NCI-H2171 treated with DMSO at 0.1 percent for 48 hours (cell line): Measurements from ENCODE around the gene NUP214.

ENCODE experiments used
- DNase-seq: peaks from one replicate; lab custom pipeline; 2025; lab: John Stamatoyannopoulos, UW

NUP214 gene

DNA sequence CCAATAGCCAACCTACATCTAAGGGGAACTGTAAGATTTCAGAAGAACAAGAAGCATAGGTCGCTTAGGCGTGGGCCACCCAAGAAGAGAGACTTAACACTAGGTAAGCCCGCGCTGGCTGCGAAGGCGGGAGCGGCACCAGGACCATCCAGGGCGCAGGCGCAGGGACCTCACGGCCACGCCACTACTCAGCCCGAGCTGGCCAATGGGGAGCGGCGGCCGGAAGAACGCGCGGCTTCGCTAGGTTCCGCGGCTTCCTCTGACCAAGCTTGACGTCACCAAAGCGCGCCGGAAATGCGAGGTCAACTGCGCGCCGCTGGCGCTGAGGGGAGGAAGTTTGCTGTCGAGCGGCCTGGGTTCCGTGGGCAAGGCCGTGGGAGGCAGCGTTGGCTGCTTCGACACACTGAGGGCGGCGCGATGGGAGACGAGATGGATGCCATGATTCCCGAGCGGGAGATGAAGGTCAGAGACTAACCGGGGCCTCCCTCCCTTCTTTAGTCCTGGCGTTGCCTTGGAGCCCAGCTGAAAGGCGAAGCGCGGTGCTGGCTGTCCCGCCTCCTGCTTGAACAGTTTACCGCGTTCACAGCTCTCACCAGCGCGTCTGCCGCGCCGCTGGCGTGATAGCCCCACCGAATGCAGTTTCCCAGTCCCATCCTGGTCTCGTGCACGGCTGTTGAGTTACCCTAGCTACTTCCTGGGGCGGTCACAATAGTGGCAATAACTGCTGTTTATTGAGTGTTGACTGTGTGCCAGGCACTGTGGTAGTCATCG is at the start of gene NUP214:
Gene NUP214 (plus strand): TSS at position 299 of the 771 bp plus-strand sequence. CDS start 119 bp downstream, at position 418.
- peak; percentile 99 for DNase-seq

DNA sequence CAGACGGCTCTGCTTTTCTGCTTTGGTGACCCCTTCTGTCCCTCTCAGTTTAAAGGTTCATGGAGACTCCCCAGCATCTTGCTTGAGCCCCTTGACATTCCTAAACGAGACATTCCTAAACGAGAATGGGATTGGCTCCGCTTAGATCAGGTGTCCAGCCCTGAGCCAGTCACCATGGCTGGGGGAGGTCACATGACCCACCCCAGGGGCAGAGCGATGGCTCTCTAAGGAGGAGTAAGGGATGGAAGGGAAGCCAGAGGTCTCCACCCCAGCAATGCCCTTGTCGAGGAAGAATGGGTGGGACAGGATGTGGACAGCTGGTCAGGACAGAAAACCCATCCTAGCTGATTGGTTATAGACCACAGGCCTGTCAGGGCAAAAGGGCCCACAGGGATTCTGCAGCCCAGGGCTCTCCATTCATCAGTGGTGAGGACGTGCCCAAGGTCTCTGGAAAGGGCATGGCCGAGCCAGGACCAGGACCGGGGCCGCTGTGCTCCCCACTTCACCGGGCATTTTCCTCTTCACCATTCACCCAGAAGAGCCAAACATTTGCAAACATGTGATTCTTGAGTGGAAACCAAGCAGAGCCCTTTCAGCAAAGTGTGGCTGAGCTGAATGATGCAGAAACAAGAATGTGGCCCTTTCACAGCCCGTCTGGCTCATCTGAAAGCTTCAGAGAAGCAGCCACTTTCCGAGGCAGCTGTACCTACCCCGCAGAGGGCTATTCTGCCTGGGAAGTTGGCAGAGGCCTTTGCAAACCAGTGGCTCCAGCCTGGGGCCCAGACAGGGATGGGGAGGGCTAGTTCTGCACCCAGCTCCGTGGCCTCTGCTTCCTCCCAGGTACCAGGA is 48.8 kb upstream of the NUP214 start:
- DNase-seq: no peak

DNA sequence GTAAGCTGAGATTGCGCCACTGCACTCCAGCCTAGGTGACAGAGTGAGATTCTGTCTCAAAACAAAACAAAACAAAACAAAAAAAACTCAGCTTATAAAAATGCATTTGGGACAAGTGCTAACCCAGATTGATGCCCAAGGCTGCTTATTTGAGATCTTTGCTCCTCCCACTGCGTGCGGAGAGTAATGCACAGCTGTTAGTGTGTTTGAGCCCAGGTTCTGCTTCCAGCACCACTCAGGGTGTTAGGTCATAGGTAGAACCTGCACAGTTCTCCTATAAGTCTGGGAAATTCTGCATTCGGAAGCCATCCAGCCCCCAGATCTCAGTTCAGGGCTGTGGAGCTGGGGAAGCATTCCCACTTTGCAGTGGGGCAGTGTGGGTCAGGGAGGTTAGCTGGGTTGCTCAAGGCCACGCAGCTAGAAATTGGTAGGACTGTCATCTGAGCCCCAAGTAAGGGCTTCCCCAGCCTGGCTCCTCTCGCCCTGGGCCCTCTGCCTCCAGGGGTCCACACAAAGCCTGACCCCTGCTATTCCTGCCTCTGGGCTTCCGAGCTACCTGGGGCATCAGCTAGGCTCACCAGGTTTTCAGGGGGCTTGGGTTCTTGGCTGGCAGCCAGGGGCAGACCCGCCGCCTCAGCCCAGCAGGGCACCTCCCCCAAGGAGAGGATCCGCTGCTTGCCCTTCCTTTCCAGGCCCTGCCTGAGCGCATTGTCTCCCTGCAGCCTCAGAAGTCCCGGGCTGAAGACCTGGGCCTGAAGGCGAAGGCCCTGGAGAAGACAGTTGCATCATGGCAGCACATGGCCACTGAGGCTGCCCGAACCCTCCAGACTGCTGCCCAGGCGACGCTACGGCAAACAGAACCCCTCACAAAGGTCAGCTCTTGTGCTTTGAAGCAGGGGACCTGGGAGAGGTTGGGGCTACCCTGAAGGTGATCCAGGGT is 46.7 kb upstream of the NUP214 start:
- no peak for DNase-seq

DNA sequence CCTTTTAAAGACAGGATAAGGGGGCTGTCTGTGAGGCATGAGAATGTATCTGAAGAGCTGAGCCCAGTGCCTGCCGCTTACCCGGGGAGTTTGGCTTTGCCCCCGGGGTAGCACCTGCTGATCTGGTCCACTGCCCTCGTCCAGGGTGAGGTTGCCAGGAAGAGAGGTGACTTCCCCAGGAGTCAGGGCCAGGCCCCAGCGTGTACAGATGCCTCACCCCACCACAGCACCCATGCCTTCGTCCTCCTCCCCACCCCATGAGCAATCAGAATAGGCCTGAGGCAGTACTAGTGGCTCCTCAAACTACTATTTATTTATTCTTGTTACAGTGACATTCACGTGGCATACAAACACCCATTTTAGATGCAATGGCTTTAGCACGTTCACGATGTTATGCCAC is 44.8 kb upstream of the NUP214 start:
- DNase-seq: no peak

DNA sequence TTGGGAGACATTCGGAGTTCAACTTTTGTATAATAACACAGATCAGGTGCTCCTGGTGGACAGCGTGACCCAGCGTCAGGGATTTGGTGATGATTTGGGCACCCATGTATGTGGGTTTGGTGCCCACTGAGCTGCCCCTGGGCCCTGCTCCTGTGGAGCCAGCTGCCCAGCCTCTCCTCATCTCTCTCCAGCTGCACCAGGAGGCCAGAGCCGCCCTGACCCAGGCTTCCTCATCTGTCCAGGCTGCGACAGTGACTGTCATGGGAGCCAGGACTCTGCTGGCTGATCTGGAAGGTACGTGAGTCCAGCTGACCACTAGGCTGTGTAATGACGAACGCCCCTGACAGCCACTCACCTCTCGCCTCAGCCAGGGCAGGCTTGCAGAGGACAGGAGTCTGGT is 43.5 kb upstream of the NUP214 start:
- no peak for DNase-seq

DNA sequence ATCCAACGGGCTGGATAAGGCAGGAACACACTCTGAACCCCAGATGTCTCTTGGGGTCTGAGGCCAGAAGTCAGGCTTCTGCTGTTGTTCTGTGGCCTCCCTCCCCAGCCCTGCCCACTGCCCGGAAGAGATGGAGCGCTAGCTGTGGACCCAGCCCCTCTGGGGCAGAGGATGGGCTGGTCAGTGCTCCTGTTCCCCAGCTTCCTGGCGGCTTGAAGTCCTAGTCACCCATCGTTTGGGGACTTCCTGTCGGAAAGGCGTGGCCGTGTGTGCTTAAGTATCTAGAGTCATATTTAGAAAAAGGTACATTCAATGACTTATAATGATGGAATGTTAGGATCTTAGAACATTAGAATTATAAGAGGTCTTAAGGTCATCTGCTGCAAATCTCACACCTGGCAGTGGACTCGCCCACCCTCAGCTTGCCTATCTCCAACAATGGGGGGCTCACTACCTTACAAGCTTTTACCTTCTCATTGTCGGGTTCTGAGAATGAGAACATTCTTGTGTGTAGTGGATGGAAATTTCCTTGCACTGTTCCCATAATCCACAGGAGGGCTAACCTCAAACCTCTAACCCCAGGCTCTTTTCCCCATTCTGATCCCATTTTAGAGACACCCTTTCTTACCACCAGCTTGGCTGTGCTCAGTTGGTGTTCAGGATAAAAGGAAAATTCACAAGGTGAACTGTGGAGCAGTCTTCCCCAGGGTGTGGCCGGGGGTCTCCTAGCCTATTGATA is 42.4 kb upstream of the NUP214 start:
- DNase-seq: no peak

DNA sequence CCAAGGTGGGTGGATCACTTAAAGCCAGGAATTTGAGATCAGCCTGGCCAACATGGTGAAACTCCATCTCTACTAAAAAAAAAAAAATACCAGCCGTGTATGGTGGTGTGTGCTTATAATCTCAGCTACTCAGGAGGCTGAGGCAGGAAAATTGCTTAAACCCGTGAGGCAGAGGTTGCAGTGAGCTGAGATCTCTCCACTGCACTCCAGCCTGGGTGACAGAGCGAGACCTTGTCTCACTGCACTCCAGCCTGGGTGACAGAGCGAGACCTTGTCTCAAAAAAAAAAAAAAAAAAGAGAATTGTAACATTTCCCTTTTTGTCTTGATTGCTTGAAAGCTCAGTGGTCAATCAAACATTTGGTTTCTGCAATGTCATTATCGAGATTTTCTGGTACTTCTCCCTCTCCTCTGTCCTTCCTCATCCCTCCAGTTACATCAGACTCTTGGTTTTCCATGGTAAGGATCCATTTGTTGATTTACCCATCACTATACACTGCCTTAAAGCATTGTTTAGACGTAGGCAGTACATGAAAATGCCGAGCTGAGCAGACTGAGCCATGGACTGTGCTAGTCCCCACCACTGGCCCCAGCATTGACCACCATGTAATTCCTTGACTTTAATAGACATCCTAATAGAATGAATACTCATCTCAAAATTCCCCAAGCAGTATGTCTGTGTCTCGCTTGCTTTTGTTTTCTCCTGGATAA is 40.6 kb upstream of the NUP214 start:
- no peak for DNase-seq

DNA sequence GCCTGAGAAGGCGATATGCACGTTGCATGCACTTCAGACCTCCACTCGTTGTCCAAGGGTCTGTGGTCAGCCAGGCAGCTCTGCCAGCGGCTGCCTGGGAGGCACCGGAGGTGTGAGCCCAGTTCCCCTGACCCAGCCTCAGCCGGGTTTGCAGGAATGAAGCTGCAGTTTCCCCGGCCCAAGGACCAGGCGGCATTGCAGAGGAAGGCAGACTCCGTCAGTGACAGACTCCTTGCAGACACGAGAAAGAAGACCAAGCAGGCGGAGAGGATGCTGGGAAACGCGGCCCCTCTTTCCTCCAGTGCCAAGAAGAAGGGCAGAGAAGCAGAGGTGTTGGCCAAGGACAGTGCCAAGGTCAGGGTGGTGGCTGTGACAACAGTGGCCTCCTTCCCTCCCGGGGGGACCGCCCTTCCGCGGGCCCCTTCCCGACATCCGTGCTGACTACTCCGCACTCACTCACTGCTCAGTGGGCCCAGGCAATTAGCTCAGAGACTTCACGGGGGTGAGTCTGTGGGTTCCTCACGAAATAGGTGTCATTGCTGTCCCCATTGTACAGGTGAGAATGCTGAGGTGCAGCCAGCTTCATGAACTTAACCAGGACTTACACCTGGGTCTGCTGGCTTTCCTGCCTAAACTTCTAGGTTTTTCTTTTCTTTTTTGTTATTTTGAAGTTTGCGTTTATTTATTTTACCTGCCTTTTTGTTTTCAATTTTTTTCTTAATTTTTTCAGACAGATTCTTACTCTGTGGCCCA is 39.8 kb upstream of the NUP214 start:
- no peak for DNase-seq

DNA sequence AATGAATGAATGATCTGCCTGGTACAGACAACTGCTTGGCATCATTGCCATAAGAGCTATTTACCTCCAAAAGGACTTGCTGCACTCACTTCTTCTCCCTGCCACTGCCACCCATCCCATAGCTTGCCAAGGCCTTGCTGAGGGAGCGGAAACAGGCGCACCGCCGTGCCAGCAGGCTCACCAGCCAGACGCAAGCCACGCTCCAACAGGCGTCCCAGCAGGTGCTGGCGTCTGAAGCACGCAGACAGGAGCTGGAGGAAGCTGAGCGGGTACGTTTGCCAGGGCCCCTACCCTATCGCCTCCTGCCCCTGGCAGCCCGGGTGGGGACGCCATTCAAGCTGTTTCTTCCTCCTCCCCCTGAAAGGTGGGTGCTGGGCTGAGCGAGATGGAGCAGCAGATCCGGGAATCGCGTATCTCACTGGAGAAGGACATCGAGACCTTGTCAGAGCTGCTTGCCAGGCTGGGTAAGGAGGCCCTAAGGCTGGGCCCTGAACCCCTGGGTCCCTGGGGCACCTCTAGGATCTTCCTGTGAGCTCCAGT is 38.0 kb upstream of the NUP214 start:
- DNase-seq: peak; percentile 76

DNA sequence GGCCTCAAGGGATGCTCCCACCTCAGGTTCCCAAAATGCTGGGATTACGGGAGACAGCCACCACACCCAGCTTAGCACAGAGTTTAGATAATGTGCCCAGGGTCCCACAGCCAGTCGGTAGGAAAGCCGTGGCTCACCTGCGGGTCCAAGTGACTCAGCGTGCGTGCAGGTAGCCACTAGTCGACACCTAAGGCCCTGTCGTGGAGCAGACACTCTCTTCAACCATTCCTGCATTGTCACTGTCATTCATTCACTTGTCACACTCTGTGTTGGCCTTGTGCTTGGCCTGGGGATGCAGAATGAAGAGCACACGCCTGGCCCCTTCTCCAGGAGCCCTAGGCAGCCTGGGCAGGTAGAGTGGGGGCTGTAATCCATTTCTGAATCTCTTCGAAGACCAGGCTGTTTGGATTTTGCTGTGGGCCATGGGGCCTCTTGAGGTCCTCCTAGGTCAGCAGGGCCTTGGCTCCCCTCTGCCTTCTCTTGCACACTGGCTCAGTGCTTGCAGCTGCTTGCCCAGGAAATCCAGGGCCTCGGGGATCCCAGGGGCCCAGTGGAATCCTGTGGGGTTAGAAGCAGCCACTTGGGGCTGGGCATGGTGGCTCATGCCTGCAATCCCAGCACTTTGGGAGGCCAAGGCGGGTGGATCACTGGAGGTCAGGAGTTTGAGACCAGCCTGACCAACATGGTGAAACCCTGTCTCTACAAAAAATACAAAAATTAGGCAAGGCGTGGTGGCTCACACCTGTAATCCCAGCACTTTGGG is 35.2 kb upstream of the NUP214 start:
- no peak for DNase-seq

DNA sequence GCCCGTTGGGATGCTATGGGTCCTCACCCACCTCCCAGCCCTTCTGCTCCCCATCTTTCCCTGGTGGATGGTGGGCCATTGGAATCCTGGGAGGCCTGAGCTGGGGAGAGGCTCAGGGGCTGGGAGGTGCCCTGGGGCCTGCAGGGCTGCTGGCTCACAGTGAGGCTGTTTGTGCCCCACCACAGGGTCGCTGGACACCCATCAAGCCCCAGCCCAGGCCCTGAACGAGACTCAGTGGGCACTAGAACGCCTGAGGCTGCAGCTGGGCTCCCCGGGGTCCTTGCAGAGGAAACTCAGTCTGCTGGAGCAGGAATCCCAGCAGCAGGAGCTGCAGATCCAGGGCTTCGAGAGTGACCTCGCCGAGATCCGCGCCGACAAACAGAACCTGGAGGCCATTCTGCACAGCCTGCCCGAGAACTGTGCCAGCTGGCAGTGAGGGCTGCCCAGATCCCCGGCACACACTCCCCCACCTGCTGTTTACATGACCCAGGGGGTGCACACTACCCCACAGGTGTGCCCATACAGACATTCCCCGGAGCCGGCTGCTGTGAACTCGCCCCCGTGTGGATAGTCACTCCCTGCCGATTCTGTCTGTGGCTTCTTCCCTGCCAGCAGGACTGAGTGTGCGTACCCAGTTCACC is 33.9 kb upstream of the NUP214 start:
- no peak for DNase-seq

DNA sequence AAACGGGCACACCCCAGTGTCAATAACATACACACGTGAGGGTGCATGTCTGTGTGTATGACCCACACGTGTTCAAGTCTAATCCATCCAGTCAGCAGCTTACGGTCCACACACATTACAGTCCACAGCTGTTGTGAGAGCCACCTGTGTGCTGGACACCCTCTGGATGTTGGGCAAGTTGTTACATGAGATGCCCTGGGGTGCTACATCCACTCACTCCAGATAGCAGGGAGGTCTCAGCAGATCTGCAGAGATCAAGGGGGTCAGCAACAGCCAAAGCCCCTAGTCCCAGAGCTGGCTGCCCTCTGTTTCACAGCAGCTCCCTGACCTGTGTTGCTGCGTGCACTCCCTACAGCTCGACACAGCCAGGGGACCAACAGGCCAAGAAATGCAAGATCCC is 33.4 kb upstream of the NUP214 start:
- DNase-seq: no peak

DNA sequence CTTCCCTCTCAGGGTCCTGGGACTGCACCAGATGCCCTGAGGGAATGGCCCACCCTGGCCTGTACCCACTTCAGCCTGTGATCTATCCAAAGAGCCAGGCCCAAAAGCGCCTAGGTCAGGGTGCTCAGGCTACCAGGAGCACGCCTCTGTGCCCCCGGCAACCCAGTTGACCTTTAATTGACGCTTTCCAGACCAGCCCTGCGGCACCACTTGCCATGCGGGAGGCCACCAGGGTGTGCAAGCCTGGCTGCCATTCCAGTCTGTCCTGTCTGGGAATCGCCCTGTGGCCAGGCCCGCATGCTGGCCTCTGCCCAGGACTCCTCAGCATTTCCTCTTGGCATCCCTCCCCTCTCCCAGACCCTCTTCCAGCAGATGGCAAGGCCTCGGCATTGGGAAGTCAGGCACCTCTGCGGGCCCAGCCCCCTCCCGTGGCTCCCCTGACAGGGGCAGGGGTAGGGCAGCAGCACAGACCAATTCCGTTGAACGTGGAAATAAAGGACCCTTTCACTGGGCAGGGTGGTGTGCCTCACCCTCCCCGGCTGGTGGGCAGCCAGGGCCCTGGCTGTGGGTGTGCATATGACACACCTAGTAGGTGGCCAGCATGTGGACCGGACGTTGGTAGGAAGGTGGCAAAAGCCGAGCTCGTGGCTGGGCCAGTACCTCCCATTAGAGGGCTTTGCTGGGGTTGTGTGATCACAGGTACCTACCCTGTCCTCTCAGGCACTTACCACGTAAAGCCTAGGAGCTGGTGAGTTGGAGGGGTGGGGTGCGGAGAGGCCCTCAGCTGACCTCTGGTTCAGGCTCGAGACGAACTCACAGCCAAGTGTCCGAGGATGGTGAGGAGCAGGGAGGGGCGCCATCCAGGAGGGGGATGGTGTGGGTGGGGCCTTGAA is 32.6 kb upstream of the NUP214 start:
- DNase-seq: no peak

DNA sequence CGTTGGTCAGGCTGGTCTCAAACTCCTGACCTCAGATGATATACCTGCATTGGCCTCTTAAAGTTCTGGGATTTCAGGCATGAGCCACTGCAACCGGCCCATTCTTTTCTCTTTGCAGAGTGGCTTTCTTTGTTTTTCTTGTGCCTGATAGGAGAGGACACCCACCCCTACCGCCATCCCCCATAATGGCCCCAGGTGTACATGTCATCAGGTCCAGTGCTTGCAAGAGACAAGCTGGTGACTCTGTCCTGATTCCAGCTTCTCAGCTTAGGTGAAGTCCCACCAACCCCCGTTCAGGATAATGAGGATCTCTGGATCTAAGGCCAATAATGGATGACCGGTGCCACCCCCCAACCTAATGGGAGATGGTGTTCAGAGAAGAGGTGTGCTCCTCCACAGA is 31.4 kb upstream of the NUP214 start:
- DNase-seq: no peak

DNA sequence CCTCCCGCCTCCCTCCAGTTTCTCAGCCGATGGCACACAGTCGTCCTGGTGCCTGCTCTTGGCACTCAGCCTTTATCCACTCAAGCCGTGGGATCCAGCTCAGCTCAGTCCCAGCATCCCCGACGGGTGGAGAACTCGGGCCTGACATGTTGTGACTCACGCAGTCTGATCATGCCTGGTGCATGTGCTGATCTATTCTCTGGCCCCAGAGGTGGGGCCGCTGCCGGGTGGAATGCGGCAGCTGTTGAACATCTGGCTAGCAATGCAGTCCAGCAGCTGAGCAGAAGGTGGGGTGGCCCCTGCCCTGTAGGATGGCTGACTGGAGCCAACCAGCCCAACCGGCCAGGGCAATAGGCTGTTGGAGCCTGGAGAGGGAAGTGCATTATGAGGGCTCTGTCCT is 30.8 kb upstream of the NUP214 start:
- no peak for DNase-seq

DNA sequence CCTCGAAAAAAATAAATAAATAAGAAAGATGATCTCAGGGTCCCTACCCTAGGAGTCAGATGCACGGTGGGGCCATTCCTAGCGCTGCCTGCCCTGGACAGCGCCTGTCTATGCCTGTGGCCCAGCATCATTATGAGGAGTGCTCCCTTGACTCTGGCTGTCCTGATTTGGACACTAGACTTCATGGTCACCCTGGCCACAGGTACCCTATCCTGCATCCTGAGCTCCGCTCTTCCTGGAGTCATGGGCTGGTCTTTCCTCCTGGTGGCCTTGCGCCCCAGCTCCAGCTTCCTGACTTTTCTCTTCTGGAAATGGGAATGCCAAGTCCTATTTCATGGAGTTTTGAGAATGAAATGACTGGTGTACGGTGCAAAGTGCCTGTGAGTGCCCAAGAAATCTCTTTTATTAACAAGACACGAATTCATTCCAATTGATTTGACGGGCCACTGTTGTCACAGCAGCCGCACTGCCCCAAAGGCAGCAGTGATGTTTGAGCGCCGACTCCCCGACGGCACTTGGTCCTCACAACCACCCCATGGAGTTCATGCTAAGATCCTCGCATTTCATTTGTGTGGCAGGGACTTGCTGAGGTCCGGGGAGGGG is 29.6 kb upstream of the NUP214 start:
- no peak for DNase-seq
